HCT116 (cell line): ENCODE data around the gene CACNG5. TPM values are rescaled to one million over a fixed set of nuclear protein-coding genes. Genes with fewer than 3 reads are reported as not detected.
A peak's percentile ranks its signal among the peaks of the same experiment; 100 is the strongest.

Experiments
- ATAC-seq: fragments of 200-7000 bp; cut with Tn5 transposase; 2 replicates; pipeline ENCODE4 v1.9.1; 2020; ENCODE audit warnings: mild to moderate bottlenecking, moderate library complexity
- BruUV-seq: library from RNA; stranded (reverse); fragments of 400-500 nt; replicated peaks from 2 replicates; lab custom pipeline; 2021; lab: Mats Ljungman, UMichigan
- CTCF ChIA-PET: fragments of 300-600 bp; sonication (Branson Sonifier 250); formaldehyde crosslinking; loops from one replicate; lab custom pipeline; 2021; ENCODE audit warnings: antibody characterized with exemption; lab: Charles Lee
- POLR2A ChIA-PET: fragments of 300-600, 350-600 bp; sonication (Branson Sonifier 250); formaldehyde crosslinking; loops from one replicate; lab custom pipeline; 2021; ENCODE audit warnings: antibody characterized with exemption; lab: Charles Lee
- RAD21 ChIA-PET, 2 experiments: fragments of 300-600 bp; sonication (Branson Sonifier 250); formaldehyde crosslinking; loops; one replicate each; lab custom pipeline; 2023; ENCODE audit warnings: low total read pairs in 2 of 2; ENCODE audit not compliant: uncharacterized antibody in 2 of 2, unreplicated experiment in 2 of 2, low non-redundant PET in 1 of 2; lab: Charles Lee
- DNase-seq: peaks from one replicate; pipeline ENCODE4 v3.0.0-alpha.2; 2010; ENCODE audit warnings: low read depth, low spot score
- H2AFZ ChIP-seq: fragments of 200-600 bp; shearing (Covaris generic), sonication (generic); 2 replicates; pipeline ENCODE4 v1.6.1; 2017; ENCODE audit warnings: low read depth, mixed run types, mixed read lengths, antibody characterized with exemption, low read length; ENCODE audit not compliant: poor library complexity, severe bottlenecking
- H3K27ac ChIP-seq: 2 replicates; pipeline ENCODE4 v1.5.1; 2012; ENCODE audit warnings: low read depth, low read length
- H3K27me3 ChIP-seq: fragments of 200-600 bp; sonication (generic); 2 replicates; pipeline ENCODE4 v1.6.1; 2016; ENCODE audit warnings: mixed run types, low read length, mixed read lengths; ENCODE audit not compliant: insufficient read depth
- H3K36me3 ChIP-seq, 2 experiments: fragments of 200-500 bp in 1 of 2; fragments of 200-600 bp in 1 of 2; sonication (Bioruptor generic) in 1 of 2; sonication (generic) in 1 of 2; 2 replicates each; pipeline versions ENCODE4 v1.5.1 to v1.6.1; 2014 to 2016; ENCODE audit warnings: low read length in 2 of 2, inconsistent platforms in 1 of 2, mixed read lengths in 1 of 2, mixed run types in 1 of 2; ENCODE audit not compliant: insufficient read depth in 2 of 2, control insufficient read depth in 1 of 2
- H3K4me1 ChIP-seq, 2 experiments: fragments of 200-600 bp in 1 of 2; sonication (generic) in 1 of 2; 2 replicates each; pipeline versions ENCODE4 v1.5.1 to v1.6.1; 2012 to 2017; ENCODE audit warnings: low read length in 2 of 2, inconsistent platforms in 1 of 2, mild to moderate bottlenecking in 1 of 2, mixed read lengths in 1 of 2, mixed run types in 1 of 2, moderate library complexity in 1 of 2; ENCODE audit not compliant: insufficient read depth in 2 of 2, control insufficient read depth in 1 of 2
- H3K4me2 ChIP-seq: fragments of 200-600 bp; sonication (generic); 2 replicates; pipeline ENCODE4 v1.6.1; 2017; ENCODE audit warnings: mixed run types, low read length, mixed read lengths
- H3K4me3 ChIP-seq, 2 experiments: fragments of 200-600 bp in 1 of 2; sonication (generic) in 1 of 2; replicated peaks in 1 of 2; 2 replicates each; pipeline ENCODE4 v1.5.1; 2011 to 2016; ENCODE audit warnings: low read length in 2 of 2, control low read depth in 1 of 2, low read depth in 1 of 2, mild to moderate bottlenecking in 1 of 2, mixed read lengths in 1 of 2, mixed run types in 1 of 2
- H3K79me2 ChIP-seq: fragments of 200-600 bp; sonication (generic); 2 replicates; pipeline ENCODE4 v1.6.1; 2017; ENCODE audit warnings: mild to moderate bottlenecking, mixed run types, low read length, moderate library complexity, mixed read lengths; ENCODE audit not compliant: insufficient read depth
- H3K9ac ChIP-seq: fragments of 200-600 bp; sonication (generic); 2 replicates; pipeline ENCODE4 v1.6.1; 2016; ENCODE audit warnings: low read length, mixed read lengths
- H3K9me2 ChIP-seq: fragments of 200-600 bp; sonication (generic), shearing (Covaris generic); 2 replicates; pipeline ENCODE4 v1.6.1; 2017; ENCODE audit warnings: mixed run types, mild to moderate bottlenecking, moderate library complexity; ENCODE audit not compliant: insufficient read depth
- H3K9me3 ChIP-seq, 2 experiments: fragments of 200-500 bp in 1 of 2; fragments of 200-600 bp in 1 of 2; sonication (Bioruptor generic) in 1 of 2; sonication (generic) in 1 of 2; 2 replicates each; pipeline ENCODE4 v1.6.1; 2014 to 2017; ENCODE audit warnings: low read length in 2 of 2, mixed read lengths in 2 of 2, inconsistent platforms in 1 of 2, low read depth in 1 of 2, mild to moderate bottlenecking in 1 of 2, mixed run types in 1 of 2, moderate library complexity in 1 of 2; ENCODE audit not compliant: control insufficient read depth in 1 of 2, insufficient read depth in 1 of 2
- H4K20me1 ChIP-seq: fragments of 200-600 bp; sonication (generic), shearing (Covaris generic); 2 replicates; pipeline ENCODE4 v1.6.1; 2017; ENCODE audit warnings: mixed run types, mild to moderate bottlenecking, moderate library complexity; ENCODE audit not compliant: insufficient read depth
- FOSL1 ChIP-seq: IDR thresholded peaks from 2 replicates; pipeline ENCODE4 v1.6.1; 2012; ENCODE audit warnings: low read depth
- JUND ChIP-seq: IDR thresholded peaks from 2 replicates; pipeline ENCODE4 v1.6.1; 2012
- RAD21 ChIP-seq: IDR thresholded peaks from 2 replicates; pipeline ENCODE4 v1.6.1; 2012; ENCODE audit warnings: low read depth, mild to moderate bottlenecking
- YY1 ChIP-seq: IDR thresholded peaks from 2 replicates; pipeline ENCODE4 v1.6.1; 2011; ENCODE audit warnings: low read length, low read depth, moderate library complexity, mild to moderate bottlenecking; ENCODE audit not compliant: insufficient replicate concordance; ENCODE audit errors: extremely low read depth
- ZNF274 ChIP-seq: fragments of 200-500 bp; sonication (Bioruptor generic); IDR thresholded peaks from 2 replicates; pipeline ENCODE4 v1.6.1; 2014; ENCODE audit warnings: mild to moderate bottlenecking, low read depth, low read length, inconsistent platforms
- intact Hi-C: fragments of 100-400 bp; cut with micrococcal nuclease; formaldehyde crosslinking; loops from 2 replicates; pipeline ENCODE4 v1.10.0; 2022
- total RNA-seq: library from RNA; stranded (reverse); gene quantifications from one replicate; pipeline ENCODE4 v1.2.1, GENCODE V29; 2021; ENCODE audit not compliant: unreplicated experiment
- TF ChIP-seq, protein P1 (sequence below), 3 experiments: fragments of 200-600 bp in 1 of 3; sonication (generic) in 1 of 3; IDR thresholded peaks in 2 of 3; conservative IDR thresholded peaks in 1 of 3; 2 replicates each; pipeline ENCODE4 v1.5.1; 2012 to 2017; ENCODE audit warnings: low read depth in 2 of 3, low read length in 2 of 3, antibody characterized with exemption in 1 of 3, borderline replicate concordance in 1 of 3, control low read depth in 1 of 3, mild to moderate bottlenecking in 1 of 3, mixed read lengths in 1 of 3, mixed run types in 1 of 3, moderate library complexity in 1 of 3; ENCODE audit not compliant: insufficient read depth in 1 of 3
- TF ChIP-seq, protein P2 (sequence below): IDR thresholded peaks from 2 replicates; pipeline ENCODE4 v1.6.1; 2012

CACNG5 gene
- total RNA-seq, 1 experiment from 2014 or later = not detected

DNA sequence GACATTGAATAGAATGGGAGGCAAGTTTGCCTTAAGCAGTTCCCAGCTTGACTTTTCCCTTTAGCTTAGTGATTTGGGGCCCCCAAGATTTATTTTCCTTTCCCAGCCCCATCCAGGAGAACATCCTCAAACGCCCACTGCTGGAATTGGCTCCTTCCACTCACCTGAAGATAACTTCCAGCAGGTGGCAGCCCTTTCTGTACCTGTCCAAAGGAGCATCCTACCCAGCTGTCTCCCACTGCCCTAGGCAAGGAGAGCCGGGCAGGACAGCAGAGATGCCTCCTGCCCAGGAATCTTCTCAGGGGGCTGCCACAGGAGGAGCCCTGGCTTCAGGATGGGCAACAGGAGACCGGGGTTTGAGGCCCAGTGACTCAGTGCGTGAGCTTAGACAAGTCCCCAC, 6.4 kb downstream of the CACNG5 start:
- Histone ChIP-seq H3K9ac (no peak overlapping the region), H3K27ac (no peak overlapping the region), H3K27me3 (peaks cover 12% of the 10 kb centered on the region; the same call in 1 of the 2 replicates), H3K4me3 (no peak overlapping the region), H3K79me2 (no peaks in the 10 kb centered on the region), H3K36me3 (no peaks in the 10 kb centered on the region), H3K4me1 (no peaks in the 10 kb centered on the region), H3K9me2 (no peaks in the 10 kb centered on the region), H2AFZ (no peak overlapping the region), H4K20me1 (no peaks in the 10 kb centered on the region), H3K4me2 (no peak overlapping the region), H3K9me3 (no peaks in the 10 kb centered on the region)
- no TSS peak for BruUV-seq
- ChIA-PET CTCF (interaction anchor here (0.8 to 1.2 kb wide), 5 partner anchors 10 to 134 kb away, joined by 3 to 9 read pairs (median 3); no protein-coding TSS in a partner anchor), POLR2A (no interaction called here), RAD21 (interaction anchor here in 1 of 2 experiments (1.4 kb wide), 1 partner anchor 134 kb away, joined by 4 read pairs; no protein-coding TSS in a partner anchor)
- TF ChIP-seq FOSL1 (no peak), RAD21 (peak; percentile 51), JUND (no peak), YY1 (no peak), ZNF274 (no peak)
- TF ChIP-seq, protein P1, sequence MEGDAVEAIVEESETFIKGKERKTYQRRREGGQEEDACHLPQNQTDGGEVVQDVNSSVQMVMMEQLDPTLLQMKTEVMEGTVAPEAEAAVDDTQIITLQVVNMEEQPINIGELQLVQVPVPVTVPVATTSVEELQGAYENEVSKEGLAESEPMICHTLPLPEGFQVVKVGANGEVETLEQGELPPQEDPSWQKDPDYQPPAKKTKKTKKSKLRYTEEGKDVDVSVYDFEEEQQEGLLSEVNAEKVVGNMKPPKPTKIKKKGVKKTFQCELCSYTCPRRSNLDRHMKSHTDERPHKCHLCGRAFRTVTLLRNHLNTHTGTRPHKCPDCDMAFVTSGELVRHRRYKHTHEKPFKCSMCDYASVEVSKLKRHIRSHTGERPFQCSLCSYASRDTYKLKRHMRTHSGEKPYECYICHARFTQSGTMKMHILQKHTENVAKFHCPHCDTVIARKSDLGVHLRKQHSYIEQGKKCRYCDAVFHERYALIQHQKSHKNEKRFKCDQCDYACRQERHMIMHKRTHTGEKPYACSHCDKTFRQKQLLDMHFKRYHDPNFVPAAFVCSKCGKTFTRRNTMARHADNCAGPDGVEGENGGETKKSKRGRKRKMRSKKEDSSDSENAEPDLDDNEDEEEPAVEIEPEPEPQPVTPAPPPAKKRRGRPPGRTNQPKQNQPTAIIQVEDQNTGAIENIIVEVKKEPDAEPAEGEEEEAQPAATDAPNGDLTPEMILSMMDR (IDR thresholded peaks at IDR 0.05 in 2 of 3, conservative IDR thresholded peaks at IDR 0.05 in 1 of 3; ENCODE audit: borderline replicate concordance in 1 of 3, insufficient read depth in 1 of 3, low read depth in 2 of 3, low read length in 2 of 3) = peak; percentile 33 to 55 (median 52); a peak in 5 of 6 replicates
- TF ChIP-seq, protein P2, sequence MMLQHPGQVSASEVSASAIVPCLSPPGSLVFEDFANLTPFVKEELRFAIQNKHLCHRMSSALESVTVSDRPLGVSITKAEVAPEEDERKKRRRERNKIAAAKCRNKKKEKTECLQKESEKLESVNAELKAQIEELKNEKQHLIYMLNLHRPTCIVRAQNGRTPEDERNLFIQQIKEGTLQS = no peak
- ATAC-seq (peak; percentile 79), DNase-seq (no peak)
- intact Hi-C loops = loop anchor here (1.0 kb wide), 1 partner anchor 134 kb away; no protein-coding TSS in a partner anchor
